ENCODE results near the gene CES2. TPM values are rescaled to one million over a fixed set of nuclear protein-coding genes. Genes with fewer than 3 reads are reported as not detected.

CES2 gene
- total and polyA plus RNA-seq, 10 donors: 8.0 to 48.1 (median 32.1) TPM

DNA sequence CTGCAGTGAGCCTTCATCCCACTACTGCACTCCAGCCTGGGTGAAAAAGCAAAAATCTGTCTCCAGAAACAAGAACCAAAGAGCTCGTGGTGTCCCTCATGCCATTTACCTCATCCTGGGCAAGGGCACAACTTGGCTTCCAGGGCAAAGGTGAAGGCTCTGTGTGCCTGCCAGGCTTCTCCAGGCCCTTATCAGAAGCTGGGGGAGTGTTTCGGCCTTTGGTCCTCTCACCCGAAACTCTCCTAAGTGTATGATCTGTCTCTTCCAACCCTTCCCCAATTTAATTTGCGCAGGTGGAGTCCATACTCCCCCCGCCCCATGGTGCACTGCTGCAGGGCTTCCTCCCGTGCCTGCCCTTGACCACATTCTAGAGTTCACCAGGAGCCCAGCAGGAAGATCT, 1.1 kb downstream of the CES2 start:
- Histone ChIP-seq H3K4me1 (peaks cover 31 to 65% (median 51%) of the 10 kb centered on the region in 6 donors), H3K27me3 (replicated peaks in 1 of 7) (no peaks in the 10 kb centered on the region), H3K27ac (peak overlapping the region in 2 of 8 donors; percentile 15 to 97), H3K4me3 (no peak overlapping the region), H3K9me3 (no peaks in the 10 kb centered on the region), H3K36me3 (peaks cover 0 to 64% (median 40%) of the 10 kb centered on the region in 6 donors)
- TF ChIP-seq, protein P1, sequence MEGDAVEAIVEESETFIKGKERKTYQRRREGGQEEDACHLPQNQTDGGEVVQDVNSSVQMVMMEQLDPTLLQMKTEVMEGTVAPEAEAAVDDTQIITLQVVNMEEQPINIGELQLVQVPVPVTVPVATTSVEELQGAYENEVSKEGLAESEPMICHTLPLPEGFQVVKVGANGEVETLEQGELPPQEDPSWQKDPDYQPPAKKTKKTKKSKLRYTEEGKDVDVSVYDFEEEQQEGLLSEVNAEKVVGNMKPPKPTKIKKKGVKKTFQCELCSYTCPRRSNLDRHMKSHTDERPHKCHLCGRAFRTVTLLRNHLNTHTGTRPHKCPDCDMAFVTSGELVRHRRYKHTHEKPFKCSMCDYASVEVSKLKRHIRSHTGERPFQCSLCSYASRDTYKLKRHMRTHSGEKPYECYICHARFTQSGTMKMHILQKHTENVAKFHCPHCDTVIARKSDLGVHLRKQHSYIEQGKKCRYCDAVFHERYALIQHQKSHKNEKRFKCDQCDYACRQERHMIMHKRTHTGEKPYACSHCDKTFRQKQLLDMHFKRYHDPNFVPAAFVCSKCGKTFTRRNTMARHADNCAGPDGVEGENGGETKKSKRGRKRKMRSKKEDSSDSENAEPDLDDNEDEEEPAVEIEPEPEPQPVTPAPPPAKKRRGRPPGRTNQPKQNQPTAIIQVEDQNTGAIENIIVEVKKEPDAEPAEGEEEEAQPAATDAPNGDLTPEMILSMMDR (IDR thresholded peaks at IDR 0.05 in 8 of 11, conservative IDR thresholded peaks at IDR 0.05 in 3 of 11): no peak
- TF ChIP-seq POLR2AphosphoS5 (IDR thresholded peaks at IDR 0.05) (no peak), POLR2A (IDR thresholded peaks at IDR 0.05) (no peak)
- no peak for DNase-seq
- intact Hi-C loops (cut with DNase I; ENCODE audit: low total_unique reads): no loop called here
- WGBS, 5 donors: 76 to 90% (median 84%) methylated on average over 5 to 6 of the region's 6 CpGs

DNA sequence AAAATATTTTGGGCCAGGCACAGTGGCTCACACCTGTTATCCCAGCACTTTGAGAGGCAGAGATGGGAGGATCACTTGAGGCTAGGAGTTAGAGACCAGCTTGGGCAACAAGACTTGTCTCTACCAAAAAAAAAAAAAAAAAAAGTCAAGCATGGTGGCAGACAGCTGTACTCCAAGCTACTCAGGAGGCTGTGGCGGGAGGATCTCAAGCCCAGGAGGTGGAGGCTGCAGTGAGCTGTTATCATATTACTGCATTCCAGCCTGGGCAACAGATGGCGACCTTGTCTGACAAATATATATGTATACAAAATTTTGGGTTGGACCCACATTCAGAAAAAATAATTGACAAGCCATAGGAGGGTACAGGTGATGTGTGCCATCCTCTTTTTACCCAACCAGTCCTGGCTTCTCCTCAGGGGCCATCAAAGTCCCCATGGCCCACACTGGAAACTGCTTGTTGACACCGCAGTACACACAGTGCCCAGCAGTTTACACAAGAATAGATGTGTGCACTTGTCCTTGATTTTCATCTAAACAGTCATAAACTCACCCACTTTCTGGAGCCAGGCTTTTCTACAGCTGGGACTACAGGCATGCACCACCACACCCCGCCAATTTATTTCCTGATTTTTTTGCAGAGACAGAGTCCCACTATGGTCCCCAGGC, 1.7 kb downstream of the CES2 start:
- intact Hi-C loops (cut with DNase I; ENCODE audit: low total_unique reads): no loop called here
- WGBS, 5 donors: 75 to 95% (median 92%) methylated on average over 4 of the region's 4 CpGs
- DNase-seq: no peak
- no peak for TF ChIP-seq POLR2AphosphoS5 (IDR thresholded peaks at IDR 0.05)
- Histone ChIP-seq H3K4me1 (peaks cover 31 to 64% (median 48%) of the 10 kb centered on the region in 6 donors), H3K27me3 (replicated peaks in 1 of 7) (no peaks in the 10 kb centered on the region), H3K36me3 (peaks cover 0 to 64% (median 41%) of the 10 kb centered on the region in 6 donors), H3K9me3 (no peaks in the 10 kb centered on the region), H3K4me3 (no peak overlapping the region), H3K27ac (peak overlapping the region in 1 of 8 donors; percentile 1)

DNA sequence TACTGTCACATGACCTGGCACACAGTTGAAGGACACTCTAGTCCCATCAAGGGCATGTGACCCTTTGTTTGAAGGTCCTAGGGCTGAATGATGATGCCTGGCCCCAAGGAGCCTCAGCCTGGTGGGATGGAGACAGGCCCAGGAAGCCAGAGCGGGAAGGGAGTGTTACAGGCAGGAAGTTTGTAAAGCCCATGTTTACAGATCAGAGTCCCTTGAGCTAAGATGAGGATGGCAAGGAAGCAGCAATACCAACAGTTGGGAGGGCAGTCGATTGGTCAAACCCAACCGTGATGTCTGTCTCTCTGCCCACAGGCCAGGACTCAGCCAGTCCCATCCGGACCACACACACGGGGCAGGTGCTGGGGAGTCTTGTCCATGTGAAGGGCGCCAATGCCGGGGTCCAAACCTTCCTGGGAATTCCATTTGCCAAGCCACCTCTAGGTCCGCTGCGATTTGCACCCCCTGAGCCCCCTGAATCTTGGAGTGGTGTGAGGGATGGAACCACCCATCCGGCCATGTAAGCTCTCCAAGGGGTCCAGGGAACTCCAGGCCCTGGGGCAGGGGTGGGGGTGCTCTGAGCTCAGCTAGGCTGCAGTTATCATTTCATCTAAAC, 2.5 kb downstream of the CES2 start:
- no peak for DNase-seq

DNA sequence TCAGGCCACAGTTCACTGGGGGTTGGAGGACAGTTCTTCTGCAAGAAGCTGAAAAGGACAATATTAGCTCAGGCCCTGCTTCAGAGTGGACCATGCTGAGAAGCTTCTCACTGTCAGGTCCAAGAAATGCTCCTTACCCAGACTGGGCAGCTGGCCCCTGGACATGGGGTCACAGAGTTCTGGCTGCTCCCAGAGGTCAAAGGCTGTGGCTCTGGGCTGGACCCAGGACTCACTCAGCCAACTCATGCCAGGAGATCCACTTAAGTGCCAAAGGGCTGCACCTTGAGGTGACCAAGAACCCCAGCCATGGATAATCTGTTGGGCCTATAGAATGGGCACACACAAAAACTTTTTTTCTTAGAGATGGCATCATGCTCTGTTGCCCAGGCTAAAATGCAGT, 4.0 kb downstream of the CES2 start:
- no peak for DNase-seq
- Histone ChIP-seq H3K27ac (no peak overlapping the region), H3K4me3 (no peak overlapping the region), H3K4me1 (peaks cover 16 to 45% (median 31%) of the 10 kb centered on the region in 6 donors), H3K9me3 (no peaks in the 10 kb centered on the region), H3K36me3 (peaks cover 0 to 78% (median 56%) of the 10 kb centered on the region in 6 donors), H3K27me3 (replicated peaks in 1 of 7) (no peaks in the 10 kb centered on the region)
- TF ChIP-seq POLR2AphosphoS5 (IDR thresholded peaks at IDR 0.05) (no peak), POLR2A (IDR thresholded peaks at IDR 0.05) (no peak)
- TF ChIP-seq, protein P1 (IDR thresholded peaks at IDR 0.05 in 8 of 11, conservative IDR thresholded peaks at IDR 0.05 in 3 of 11): no peak
- intact Hi-C loops (cut with DNase I; ENCODE audit: low total_unique reads): no loop called here

More for the DNA sequence above, 2.5 kb downstream of the CES2 start:
- TF ChIP-seq, protein P1 (IDR thresholded peaks at IDR 0.05 in 8 of 11, conservative IDR thresholded peaks at IDR 0.05 in 3 of 11): no peak
- TF ChIP-seq POLR2A (IDR thresholded peaks at IDR 0.05): no peak
- TF ChIP-seq POLR2AphosphoS5 (IDR thresholded peaks at IDR 0.05): no peak
- Histone ChIP-seq H3K27ac (peak overlapping the region in 1 of 8 donors; percentile 1), H3K27me3 (replicated peaks in 1 of 7) (no peaks in the 10 kb centered on the region), H3K4me3 (no peak overlapping the region), H3K4me1 (peaks cover 24 to 56% (median 40%) of the 10 kb centered on the region in 6 donors), H3K9me3 (no peaks in the 10 kb centered on the region), H3K36me3 (peaks cover 0 to 64% (median 44%) of the 10 kb centered on the region in 6 donors)
- WGBS, 5 donors: 88 to 93% (median 92%) methylated on average over 10 of the region's 10 CpGs
- intact Hi-C loops (cut with DNase I; ENCODE audit: low total_unique reads): no loop called here
